HEK293 (cell line): ENCODE results near the gene MAP3K15.

Experiments used
- CTCF ChIA-PET: fragments of 350-600 bp; formaldehyde crosslinking; extraction: SDS; loops from one replicate; lab custom pipeline; 2021; ENCODE audit warnings: antibody characterized with exemption; lab: Yijun Ruan, JAX
- POLR2A ChIA-PET: fragments of 300-600 bp; formaldehyde crosslinking; extraction: SDS; loops from one replicate; lab custom pipeline; 2020; ENCODE audit warnings: antibody characterized with exemption, inconsistent platforms; lab: Yijun Ruan, JAX
- H3K27ac ChIP-seq: fragments of 200-500 bp; sonication (Bioruptor generic); 2 replicates; pipeline ENCODE4 v1.5.1; 2014; ENCODE audit warnings: low read depth, low read length, control low read depth, inconsistent platforms; ENCODE audit errors: extremely low read depth
- H3K36me3 ChIP-seq, 2 experiments: fragments of 200-500 bp in 1 of 2; sonication (Bioruptor generic) in 1 of 2; 1 replicate in 1 of 2; 2 replicates in 1 of 2; pipeline ENCODE4 v1.5.1; 2014 to 2017; ENCODE audit warnings: inconsistent platforms in 2 of 2, low read length in 2 of 2; ENCODE audit not compliant: control insufficient read depth in 2 of 2, insufficient read depth in 1 of 2
- H3K4me1 ChIP-seq: fragments of 200-500 bp; sonication (Bioruptor generic); 2 replicates; pipeline ENCODE4 v1.5.1; 2014; ENCODE audit warnings: mild to moderate bottlenecking, low read length, inconsistent platforms; ENCODE audit not compliant: control insufficient read depth, insufficient read depth
- H3K4me3 ChIP-seq: 2 replicates; pipeline ENCODE4 v1.5.1; 2011; ENCODE audit warnings: low read depth, mild to moderate bottlenecking, control low read depth, low read length, moderate library complexity
- H3K9me3 ChIP-seq: fragments of 200-500 bp; sonication (Bioruptor generic); 2 replicates; pipeline ENCODE4 v1.5.1; 2014; ENCODE audit warnings: low read depth, low read length, inconsistent platforms; ENCODE audit not compliant: control insufficient read depth, insufficient read depth
- KLF16 ChIP-seq: fragments of 450-650 bp; formaldehyde crosslinking; IDR thresholded peaks from 2 replicates; pipeline ENCODE4 v1.5.1; 2017; ENCODE audit warnings: missing biosample characterization, missing genetic modification characterization
- REST ChIP-seq: fragments of 450-650 bp; formaldehyde crosslinking; IDR thresholded peaks from 2 replicates; pipeline ENCODE4 v1.5.1; 2016; ENCODE audit warnings: missing biosample characterization, missing genetic modification characterization
- SCRT2 ChIP-seq: fragments of 450-650 bp; formaldehyde crosslinking; IDR thresholded peaks from 2 replicates; pipeline ENCODE4 v1.5.1; 2016; ENCODE audit warnings: missing biosample characterization, missing genetic modification characterization
- ZBTB21 ChIP-seq: fragments of 450-650 bp; formaldehyde crosslinking; IDR thresholded peaks from 2 replicates; pipeline ENCODE4 v1.5.1; 2017; ENCODE audit warnings: missing biosample characterization, missing genetic modification characterization
- ZFP37 ChIP-seq: fragments of 450-650 bp; formaldehyde crosslinking; IDR thresholded peaks from 2 replicates; pipeline ENCODE4 v1.5.1; 2016; ENCODE audit warnings: missing biosample characterization, missing genetic modification characterization
- ZNF114 ChIP-seq: fragments of 450-650 bp; formaldehyde crosslinking; IDR thresholded peaks from 2 replicates; pipeline ENCODE4 v1.5.0; 2017; ENCODE audit warnings: missing biosample characterization, missing genetic modification characterization
- ZNF184 ChIP-seq: fragments of 450-650 bp; IDR thresholded peaks from 2 replicates; pipeline ENCODE4 v1.5.1; 2018; ENCODE audit warnings: missing biosample characterization, mild to moderate bottlenecking, missing genetic modification characterization
- ZNF2 ChIP-seq: fragments of 450-650 bp; formaldehyde crosslinking; IDR thresholded peaks from 2 replicates; pipeline ENCODE4 v1.5.1; 2016; ENCODE audit warnings: missing biosample characterization, missing genetic modification characterization
- ZNF211 ChIP-seq: fragments of 450-650 bp; formaldehyde crosslinking; IDR thresholded peaks from 2 replicates; pipeline ENCODE4 v1.5.1; 2016; ENCODE audit warnings: low read depth, missing biosample characterization, missing genetic modification characterization
- ZNF214 ChIP-seq: fragments of 450-650 bp; formaldehyde crosslinking; IDR thresholded peaks from 2 replicates; pipeline ENCODE4 v1.5.1; 2017; ENCODE audit warnings: missing biosample characterization, mild to moderate bottlenecking, missing genetic modification characterization, borderline replicate concordance
- ZNF350 ChIP-seq: fragments of 450-650 bp; formaldehyde crosslinking; IDR thresholded peaks from 2 replicates; pipeline ENCODE4 v1.5.0; 2017; ENCODE audit warnings: missing biosample characterization, mild to moderate bottlenecking, missing genetic modification characterization
- ZNF423 ChIP-seq: fragments of 450-650 bp; formaldehyde crosslinking; IDR thresholded peaks from 2 replicates; pipeline ENCODE4 v1.5.1; 2016; ENCODE audit warnings: missing biosample characterization, missing genetic modification characterization
- ZNF529 ChIP-seq: fragments of 450-650 bp; formaldehyde crosslinking; IDR thresholded peaks from 2 replicates; pipeline ENCODE4 v1.5.1; 2017; ENCODE audit warnings: missing genetic modification characterization, missing biosample characterization; ENCODE audit not compliant: insufficient replicate concordance
- ZNF600 ChIP-seq: fragments of 450-650 bp; formaldehyde crosslinking; IDR thresholded peaks from 2 replicates; pipeline ENCODE4 v1.5.1; 2016; ENCODE audit warnings: missing biosample characterization, missing genetic modification characterization
- ZNF610 ChIP-seq: fragments of 450-650 bp; formaldehyde crosslinking; IDR thresholded peaks from 2 replicates; pipeline ENCODE4 v1.5.1; 2016; ENCODE audit warnings: missing biosample characterization, missing genetic modification characterization, borderline replicate concordance
- ZNF621 ChIP-seq: fragments of 450-650 bp; formaldehyde crosslinking; IDR thresholded peaks from 2 replicates; pipeline ENCODE4 v1.5.1; 2017; ENCODE audit warnings: missing biosample characterization, missing genetic modification characterization
- ZNF701 ChIP-seq: fragments of 450-650 bp; formaldehyde crosslinking; IDR thresholded peaks from 2 replicates; pipeline ENCODE4 v1.5.1; 2016; ENCODE audit warnings: missing biosample characterization, missing genetic modification characterization
- ZSCAN4 ChIP-seq: fragments of 450-650 bp; formaldehyde crosslinking; IDR thresholded peaks from 2 replicates; pipeline ENCODE4 v1.5.1; 2017; ENCODE audit warnings: missing biosample characterization, missing genetic modification characterization
- TF ChIP-seq, protein P1 (sequence below): fragments of 450-650 bp; formaldehyde crosslinking; IDR thresholded peaks from 2 replicates; pipeline ENCODE4 v1.5.1; 2016; ENCODE audit warnings: missing biosample characterization, missing genetic modification characterization
- TF ChIP-seq, protein P2 (sequence below): fragments of 450-650 bp; formaldehyde crosslinking; IDR thresholded peaks from 2 replicates; pipeline ENCODE4 v1.5.1; 2016; ENCODE audit warnings: missing biosample characterization, missing genetic modification characterization

The MAP3K15 gene

GRCh38 chrX:19512961-19513360, 2.3 kb downstream of the MAP3K15 start (continued):
- TF ChIP-seq, protein P1, sequence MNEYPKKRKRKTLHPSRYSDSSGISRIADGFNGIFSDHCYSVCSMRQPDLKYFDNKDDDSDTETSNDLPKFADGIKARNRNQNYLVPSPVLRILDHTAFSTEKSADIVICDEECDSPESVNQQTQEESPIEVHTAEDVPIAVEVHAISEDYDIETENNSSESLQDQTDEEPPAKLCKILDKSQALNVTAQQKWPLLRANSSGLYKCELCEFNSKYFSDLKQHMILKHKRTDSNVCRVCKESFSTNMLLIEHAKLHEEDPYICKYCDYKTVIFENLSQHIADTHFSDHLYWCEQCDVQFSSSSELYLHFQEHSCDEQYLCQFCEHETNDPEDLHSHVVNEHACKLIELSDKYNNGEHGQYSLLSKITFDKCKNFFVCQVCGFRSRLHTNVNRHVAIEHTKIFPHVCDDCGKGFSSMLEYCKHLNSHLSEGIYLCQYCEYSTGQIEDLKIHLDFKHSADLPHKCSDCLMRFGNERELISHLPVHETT (tag by site-specific recombination), result no peak
- no peak for TF ChIP-seq SCRT2 (tag by site-specific recombination)
- no peak for TF ChIP-seq ZBTB21 (tag by site-specific recombination)

DNA sequence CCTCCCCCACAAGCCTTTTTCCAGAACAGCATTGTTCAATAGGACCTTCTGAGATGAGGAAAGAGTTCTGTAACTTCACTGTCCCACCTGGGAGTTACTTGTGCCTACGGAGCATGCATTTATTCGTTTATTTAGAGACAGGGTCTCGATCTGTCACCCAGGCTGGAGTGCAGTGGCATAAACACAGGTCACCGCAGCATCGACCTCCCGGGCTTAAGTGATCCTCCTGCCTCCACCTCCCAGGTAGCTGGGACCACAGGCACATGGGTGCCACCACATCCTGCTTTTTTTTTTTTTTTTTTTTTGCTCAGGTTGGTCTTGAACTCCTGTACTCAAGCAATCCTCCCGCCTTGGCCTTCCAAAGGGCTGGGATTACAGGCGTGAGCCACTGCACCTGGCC, 2.9 kb downstream of the MAP3K15 start:
- no peaks in the 10 kb centered on the region for H3K9me3 ChIP-seq
- H3K4me1 ChIP-seq, result no peaks in the 10 kb centered on the region
- H3K27ac ChIP-seq, result no peak overlapping the region
- H3K4me3 ChIP-seq, result no peak overlapping the region
- CTCF ChIA-PET, result no interaction called here
- TF ChIP-seq ZNF701, result no peak
- TF ChIP-seq ZNF114 (tag by site-specific recombination), result no peak
- TF ChIP-seq, protein P2, sequence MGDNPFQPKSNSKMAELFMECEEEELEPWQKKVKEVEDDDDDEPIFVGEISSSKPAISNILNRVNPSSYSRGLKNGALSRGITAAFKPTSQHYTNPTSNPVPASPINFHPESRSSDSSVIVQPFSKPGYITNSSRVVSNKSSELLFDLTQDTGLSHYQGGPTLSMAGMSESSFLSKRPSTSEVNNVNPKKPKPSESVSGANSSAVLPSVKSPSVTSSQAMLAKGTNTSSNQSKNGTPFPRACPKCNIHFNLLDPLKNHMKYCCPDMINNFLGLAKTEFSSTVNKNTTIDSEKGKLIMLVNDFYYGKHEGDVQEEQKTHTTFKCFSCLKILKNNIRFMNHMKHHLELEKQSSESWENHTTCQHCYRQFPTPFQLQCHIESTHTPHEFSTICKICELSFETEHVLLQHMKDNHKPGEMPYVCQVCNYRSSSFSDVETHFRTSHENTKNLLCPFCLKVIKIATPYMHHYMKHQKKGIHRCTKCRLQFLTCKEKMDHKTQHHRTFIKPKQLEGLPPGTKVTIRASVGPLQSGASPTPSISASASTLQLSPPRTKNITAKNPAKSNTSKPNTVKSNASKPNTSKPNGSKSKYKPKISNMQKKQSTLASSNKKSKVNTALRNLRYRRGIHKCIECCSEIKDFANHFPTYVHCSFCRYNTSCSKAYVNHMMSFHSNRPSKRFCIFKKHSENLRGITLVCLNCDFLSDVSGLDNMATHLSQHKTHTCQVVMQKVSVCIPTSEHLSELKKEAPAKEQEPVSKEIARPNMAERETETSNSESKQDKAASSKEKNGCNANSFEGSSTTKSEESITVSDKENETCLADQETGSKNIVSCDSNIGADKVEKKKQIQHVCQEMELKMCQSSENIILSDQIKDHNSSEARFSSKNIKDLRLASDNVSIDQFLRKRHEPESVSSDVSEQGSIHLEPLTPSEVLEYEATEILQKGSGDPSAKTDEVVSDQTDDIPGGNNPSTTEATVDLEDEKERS (tag by site-specific recombination), result no peak
- no peak for TF ChIP-seq ZNF214 (tag by site-specific recombination)
- TF ChIP-seq ZNF529 (tag by site-specific recombination), result no peak
- TF ChIP-seq KLF16 (tag by site-specific recombination), result no peak
- TF ChIP-seq ZSCAN4 (tag by site-specific recombination), result no peak
- TF ChIP-seq ZNF2 (tag by site-specific recombination), result no peak
- TF ChIP-seq ZNF621 (tag by site-specific recombination), result no peak
- TF ChIP-seq, protein P1 (tag by site-specific recombination), result no peak
- TF ChIP-seq ZFP37 (tag by site-specific recombination), result no peak
- TF ChIP-seq ZNF211, result no peak
- TF ChIP-seq ZNF350 (tag by site-specific recombination), result no peak
- TF ChIP-seq ZNF184, result no peak
- TF ChIP-seq ZNF600 (tag by site-specific recombination), result no peak
- no peak for TF ChIP-seq ZNF610 (tag by site-specific recombination)
- TF ChIP-seq REST, result no peak
- TF ChIP-seq ZNF423 (tag by site-specific recombination), result no peak
- no peaks in the 10 kb centered on the region; a peak in 1 of 3 replicates for H3K36me3 ChIP-seq
- POLR2A ChIA-PET, result no interaction called here
